GM23248 (cell line): Measurements from ENCODE around the gene POTEE.
"Not testable (repeated sequence)": the region's sequence is repeated elsewhere in the genome, so short reads cannot be mapped to it uniquely, and the experiment has no call there.

Experiments
- EZH2 ChIP-seq: fragments of 200-600 bp; sonication (generic); IDR thresholded peaks from 2 replicates; pipeline ENCODE4 v1.6.1; 2018; ENCODE audit warnings: antibody characterized with exemption, mild to moderate bottlenecking; ENCODE audit not compliant: insufficient read depth, poor library complexity, severe bottlenecking
- EZH2phosphoT487 ChIP-seq: fragments of 200-600 bp; sonication (generic); IDR thresholded peaks from 2 replicates; pipeline ENCODE4 v1.6.1; 2018; ENCODE audit warnings: antibody characterized with exemption, moderate library complexity, mild to moderate bottlenecking, low read depth; ENCODE audit not compliant: insufficient read depth

- TF ChIP-seq EZH2, EZH2phosphoT487: not testable (repeated sequence)
These were observed at the start of gene POTEE for GRCh38 chr2:131209030-131209772.
